A673 (cell line): ENCODE measurements around the gene MYRFL. TPM values are rescaled to one million over a fixed set of nuclear protein-coding genes. Genes with fewer than 3 reads are reported as not detected.

ENCODE experiments used
- BruUV-seq: library from RNA; stranded (reverse); fragments of 400-500 nt; replicated peaks from 2 replicates; lab custom pipeline; 2021; lab: Mats Ljungman, UMichigan
- CTCF ChIA-PET: fragments of 300-600 bp; sonication (Branson Sonifier 250); formaldehyde crosslinking; loops from one replicate; lab custom pipeline; 2022; ENCODE audit warnings: antibody characterized with exemption; lab: Charles Lee
- POLR2A ChIA-PET: fragments of 300-600 bp; sonication (Branson Sonifier 250); formaldehyde crosslinking; loops from one replicate; lab custom pipeline; 2022; ENCODE audit warnings: antibody characterized with exemption; ENCODE audit not compliant: low non-redundant PET; lab: Charles Lee
- DNase-seq: peaks from one replicate; pipeline ENCODE4 v3.0.0-alpha.2; 2015; ENCODE audit warnings: low spot score
- H3K27ac ChIP-seq: fragments of 200-600 bp; sonication (generic); 2 replicates; pipeline ENCODE4 v1.5.1; 2016; ENCODE audit warnings: mixed run types, low read depth, mild to moderate bottlenecking, mixed read lengths, antibody characterized with exemption, low read length; ENCODE audit not compliant: poor library complexity, severe bottlenecking
- H3K27me3 ChIP-seq: fragments of 200-600 bp; sonication (generic); replicated peaks from 2 replicates; pipeline ENCODE4 v1.6.1; 2017; ENCODE audit warnings: mixed run types, low read depth, mild to moderate bottlenecking, mixed read lengths, antibody characterized with exemption, low read length; ENCODE audit not compliant: insufficient read depth, poor library complexity
- H3K36me3 ChIP-seq: fragments of 200-600 bp; sonication (generic); 2 replicates; pipeline ENCODE4 v1.6.1; 2016; ENCODE audit warnings: mixed run types, mild to moderate bottlenecking, mixed read lengths, antibody characterized with exemption, low read length; ENCODE audit not compliant: insufficient read depth, poor library complexity, severe bottlenecking
- H3K4me1 ChIP-seq: fragments of 200-600 bp; sonication (generic); 2 replicates; pipeline ENCODE4 v1.6.1; 2017; ENCODE audit warnings: mixed run types, mild to moderate bottlenecking, mixed read lengths, antibody characterized with exemption, low read length; ENCODE audit not compliant: insufficient read depth, poor library complexity, severe bottlenecking
- H3K4me3 ChIP-seq: fragments of 200-600 bp; sonication (generic); 2 replicates; pipeline ENCODE4 v1.5.1; 2016; ENCODE audit warnings: low read depth, mixed run types, mild to moderate bottlenecking, mixed read lengths, low read length; ENCODE audit not compliant: poor library complexity, severe bottlenecking
- H3K9me3 ChIP-seq: fragments of 200-600 bp; sonication (generic); 2 replicates; pipeline ENCODE4 v1.6.1; 2016; ENCODE audit warnings: mixed run types, low read depth, mild to moderate bottlenecking, mixed read lengths, antibody characterized with exemption, low read length; ENCODE audit not compliant: poor library complexity, severe bottlenecking
- EZH2 ChIP-seq: fragments of 200-600 bp; sonication (generic); IDR thresholded peaks from 2 replicates; pipeline ENCODE4 v1.6.1; 2017; ENCODE audit warnings: borderline replicate concordance, low read depth, mild to moderate bottlenecking, mixed read lengths, antibody characterized with exemption, low read length; ENCODE audit not compliant: poor library complexity, severe bottlenecking
- intact Hi-C: fragments of 100-400 bp; cut with micrococcal nuclease; formaldehyde crosslinking; loops from one replicate; pipeline ENCODE4 v1.10.0; 2022; ENCODE audit not compliant: unreplicated experiment
- total RNA-seq: library from RNA; stranded (reverse); gene quantifications from 2 replicates; pipeline ENCODE4 v1.2.3, GENCODE V29; 2021
- TF ChIP-seq, protein P1 (sequence below): fragments of 300-800, 200-600 bp; sonication (generic); conservative IDR thresholded peaks from 2 replicates; pipeline ENCODE4 v1.5.1; 2017; ENCODE audit warnings: low read depth, mild to moderate bottlenecking, antibody characterized with exemption, low read length, moderate library complexity, mixed read lengths

MYRFL gene
- total RNA-seq, 1 experiment from 2014 or later, result not detected

DNA sequence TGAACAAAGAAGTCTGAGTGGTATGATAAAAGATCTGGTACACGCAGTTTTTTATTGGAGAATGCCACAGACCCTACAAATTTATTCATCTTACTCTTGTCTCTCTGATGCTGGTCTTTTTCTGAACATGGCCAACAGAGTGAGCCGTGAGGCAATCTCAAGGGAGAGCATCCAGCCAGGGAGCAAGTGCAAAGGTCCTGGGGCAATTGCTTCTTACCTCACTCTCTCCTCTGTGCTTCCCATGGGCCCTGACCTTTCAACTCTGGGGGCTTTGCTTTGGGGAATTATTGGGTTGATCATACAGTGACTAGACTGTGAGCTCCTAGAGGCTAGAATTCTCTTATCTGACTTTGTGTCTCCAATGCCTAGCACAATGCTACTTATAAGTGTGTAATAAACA, 171.7 kb downstream of the MYRFL start:
- Histone ChIP-seq H3K36me3 (no peaks in the 10 kb centered on the region), H3K4me3 (no peak overlapping the region), H3K4me1 (peaks cover 8% of the 10 kb centered on the region), H3K27ac (no peak overlapping the region), H3K27me3 (no peaks in the 10 kb centered on the region), H3K9me3 (no peaks in the 10 kb centered on the region)
- ChIA-PET POLR2A (no interaction called here), CTCF (no interaction called here)
- no peak for TF ChIP-seq EZH2
- TF ChIP-seq, protein P1, sequence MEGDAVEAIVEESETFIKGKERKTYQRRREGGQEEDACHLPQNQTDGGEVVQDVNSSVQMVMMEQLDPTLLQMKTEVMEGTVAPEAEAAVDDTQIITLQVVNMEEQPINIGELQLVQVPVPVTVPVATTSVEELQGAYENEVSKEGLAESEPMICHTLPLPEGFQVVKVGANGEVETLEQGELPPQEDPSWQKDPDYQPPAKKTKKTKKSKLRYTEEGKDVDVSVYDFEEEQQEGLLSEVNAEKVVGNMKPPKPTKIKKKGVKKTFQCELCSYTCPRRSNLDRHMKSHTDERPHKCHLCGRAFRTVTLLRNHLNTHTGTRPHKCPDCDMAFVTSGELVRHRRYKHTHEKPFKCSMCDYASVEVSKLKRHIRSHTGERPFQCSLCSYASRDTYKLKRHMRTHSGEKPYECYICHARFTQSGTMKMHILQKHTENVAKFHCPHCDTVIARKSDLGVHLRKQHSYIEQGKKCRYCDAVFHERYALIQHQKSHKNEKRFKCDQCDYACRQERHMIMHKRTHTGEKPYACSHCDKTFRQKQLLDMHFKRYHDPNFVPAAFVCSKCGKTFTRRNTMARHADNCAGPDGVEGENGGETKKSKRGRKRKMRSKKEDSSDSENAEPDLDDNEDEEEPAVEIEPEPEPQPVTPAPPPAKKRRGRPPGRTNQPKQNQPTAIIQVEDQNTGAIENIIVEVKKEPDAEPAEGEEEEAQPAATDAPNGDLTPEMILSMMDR, result no peak
- DNase-seq, result no peak
- intact Hi-C loops, result no loop called here
- no TSS peak for BruUV-seq

DNA sequence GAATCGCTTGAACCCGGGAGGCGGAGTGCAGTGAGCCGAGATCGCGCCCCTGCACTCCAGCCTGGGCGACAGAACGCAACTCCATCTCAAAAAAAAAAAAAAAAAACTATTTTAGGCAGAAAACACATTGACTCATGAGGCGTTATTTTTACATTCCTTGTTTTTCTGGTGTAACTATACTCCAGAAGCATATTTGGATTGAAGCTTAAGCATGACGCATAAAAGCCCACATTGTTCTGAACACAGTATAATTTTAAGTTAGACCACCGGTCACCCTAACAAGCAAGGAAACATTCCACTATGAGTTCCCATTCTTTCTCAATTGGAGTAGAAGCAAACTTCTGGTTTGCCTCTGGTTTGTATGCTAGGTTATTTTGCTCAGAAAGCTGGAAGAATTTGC, 173.0 kb downstream of the MYRFL start:
- BruUV-seq, result no TSS peak

DNA sequence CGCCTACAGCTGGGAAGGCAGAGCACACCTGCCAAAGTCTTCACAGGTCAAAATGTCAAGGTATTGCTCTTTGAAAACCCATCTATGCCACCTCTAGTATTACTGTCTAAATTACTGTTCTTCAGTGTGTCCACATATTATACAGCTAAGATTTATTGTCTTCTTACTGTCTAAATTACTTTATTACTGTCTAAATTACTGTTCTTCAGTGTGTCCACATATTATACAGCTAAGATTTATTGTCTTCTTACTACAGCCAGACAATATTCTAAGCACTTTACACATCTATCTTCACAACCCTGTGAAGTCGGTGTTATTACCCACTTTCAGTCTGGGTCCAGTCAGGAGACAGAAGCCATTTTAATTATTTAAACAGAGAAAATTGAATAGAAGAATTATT, 173.9 kb downstream of the MYRFL start:
- POLR2A ChIA-PET, result no interaction called here

More for the DNA sequence above, 173.0 kb downstream of the MYRFL start:
- intact Hi-C loops, result no loop called here
- Histone ChIP-seq H3K4me1 (peaks cover 10% of the 10 kb centered on the region), H3K27ac (no peak overlapping the region), H3K4me3 (no peak overlapping the region), H3K9me3 (no peaks in the 10 kb centered on the region), H3K36me3 (no peaks in the 10 kb centered on the region), H3K27me3 (no peaks in the 10 kb centered on the region)
- ChIA-PET POLR2A (no interaction called here), CTCF (no interaction called here)
- DNase-seq, result no peak
- TF ChIP-seq EZH2, result no peak
- TF ChIP-seq, protein P1, result no peak

More for the DNA sequence above, 173.9 kb downstream of the MYRFL start:
- no peak overlapping the region for H3K4me3 ChIP-seq
- BruUV-seq, result no TSS peak
- H3K36me3 ChIP-seq, result no peaks in the 10 kb centered on the region
- H3K9me3 ChIP-seq, result no peaks in the 10 kb centered on the region
- no peaks in the 10 kb centered on the region for H3K27me3 ChIP-seq
- TF ChIP-seq, protein P1, result no peak
- no peak for TF ChIP-seq EZH2
- no peak for DNase-seq
- intact Hi-C loops, result no loop called here
- CTCF ChIA-PET, result no interaction called here
- peaks cover 12% of the 10 kb centered on the region for H3K4me1 ChIP-seq
- H3K27ac ChIP-seq, result no peak overlapping the region
